Sigmoid colon (tissue), 7 donors: Measurements from ENCODE around the gene PRR23C. TPM values are rescaled to one million over a fixed set of nuclear protein-coding genes. Genes with fewer than 3 reads are reported as not detected.

ENCODE experiments used
- DNase-seq: peaks from one replicate; pipeline ENCODE4 v3.0.0-alpha.2; 2019
- H3K27ac ChIP-seq, 4 donors: fragments of 200-600 bp; sonication (generic); one replicate each; pipeline ENCODE4 v1.5.1; 2016 to 2019; ENCODE audit warnings: mild to moderate bottlenecking in 1 of 4
- H3K27me3 ChIP-seq, 3 donors: fragments of 200-600 bp; sonication (generic); one replicate each; pipeline ENCODE4 v1.5.1; 2019; ENCODE audit warnings: mild to moderate bottlenecking in 1 of 3
- H3K36me3 ChIP-seq, 4 donors: fragments of 200-600 bp; sonication (generic); one replicate each; pipeline ENCODE4 v1.5.1; 2016 to 2019
- H3K4me1 ChIP-seq, 4 donors: fragments of 200-600 bp; sonication (generic); one replicate each; pipeline ENCODE4 v1.5.1; 2017 to 2019
- H3K4me3 ChIP-seq, 4 donors: fragments of 200-600 bp; sonication (generic); one replicate each; pipeline ENCODE4 v1.5.1; 2017 to 2019; ENCODE audit warnings: mild to moderate bottlenecking in 2 of 4, moderate library complexity in 1 of 4
- H3K9me3 ChIP-seq, 4 donors: fragments of 200-600 bp in 3 of 4; sonication (generic) in 3 of 4; one replicate each; pipeline versions ENCODE4 v1.5.1 to v1.6.1; 2013 to 2019
- CTCF ChIP-seq, 4 experiments: fragments of 450-650 bp in 3 of 4; fragments of 200-600 bp in 1 of 4; IDR thresholded peaks; one replicate each; pipeline ENCODE4 v1.5.1; 2016 to 2019; ENCODE audit warnings: antibody characterized with exemption in 4 of 4, mild to moderate bottlenecking in 3 of 4, moderate library complexity in 2 of 4
- EP300 ChIP-seq, 4 donors: sonication (generic); formaldehyde crosslinking; IDR thresholded peaks; one replicate each; pipeline ENCODE4 v1.6.1; 2017; ENCODE audit warnings: antibody characterized with exemption in 4 of 4
- POLR2A ChIP-seq, 2 donors: fragments of 450-650 bp; IDR thresholded peaks; one replicate each; pipeline ENCODE4 v1.6.1; 2016; ENCODE audit warnings: antibody characterized with exemption in 2 of 2, mild to moderate bottlenecking in 2 of 2, moderate library complexity in 2 of 2
- POLR2AphosphoS5 ChIP-seq, 4 donors: sonication (generic); formaldehyde crosslinking; IDR thresholded peaks; one replicate each; pipeline ENCODE4 v1.6.1; 2017; ENCODE audit warnings: antibody characterized with exemption in 4 of 4
- WGBS, 2 donors: extraction: QIAGEN DNeasy Blood & Tissue Kit; methylation state at CpG; one replicate each; pipeline ENCODE4 v1.1.7; 2013; 5-methylcytosine and 5-hydroxymethylcytosine counted together
- intact Hi-C: fragments of 100-400 bp; cut with DNase I; formaldehyde crosslinking; loops from one replicate; pipeline ENCODE4 v1.15.1; 2023
- polyA plus RNA-seq, 3 donors: library from polyadenylated mRNA; stranded (reverse); fragments of 200-250 nt; gene quantifications; one replicate each; pipeline ENCODE4 v1.2.3, GENCODE V29; 2013
- total RNA-seq, 4 donors: library from RNA; depleted of rRNA; stranded (reverse); fragments of >200 nt; gene quantifications; one replicate each; pipeline ENCODE4 v1.1.0, GENCODE V29; 2016
- donor health status: healthy with polysubstance abuse.
- donor health status: Bipolar disorder and iron deficiency.
- donor health status: healthy.

Gene PRR23C
- total and polyA plus RNA-seq, 7 donors, result not detected

- intact Hi-C loops, result no loop called here
- no peak for DNase-seq
- peaks cover 0 to 5% (median 0%) of the 10 kb centered on the region in 4 donors for H3K9me3 ChIP-seq
- H3K36me3 ChIP-seq, result no peaks in the 10 kb centered on the region
- 74 to 80% methylated on average over 1 of the region's 1 CpG for WGBS, 2 donors
- no peaks in the 10 kb centered on the region for H3K4me1 ChIP-seq
- no peak overlapping the region for H3K27ac ChIP-seq
- peaks cover 0 to 4% (median 0%) of the 10 kb centered on the region in 3 donors for H3K27me3 ChIP-seq
- TF ChIP-seq CTCF (IDR thresholded peaks at IDR 0.05) (no peak), POLR2AphosphoS5 (IDR thresholded peaks at IDR 0.05) (no peak), EP300 (IDR thresholded peaks at IDR 0.05) (no peak), POLR2A (IDR thresholded peaks at IDR 0.05) (no peak)
- H3K4me3 ChIP-seq, result no peak overlapping the region
Measured at GRCh38 chr3:138995706-138996105, 49.0 kb downstream of the PRR23C start.

Other genes with a start within 250 kb of the PRR23C start
- gene PIK3CB, start 210.0 kb downstream of the PRR23C start, total RNA-seq, result 10 to 100 TPM; 17.4 to 29.5 (median 22.2) TPM
- 10 to 100 TPM; 18.6 to 28.9 (median 22.0) TPM for gene PIK3CB, start 210.0 kb downstream of the PRR23C start, polyA plus RNA-seq
- gene FOXL2, start 97.8 kb downstream of the PRR23C start, total RNA-seq, result not detected
- not detected for gene FOXL2, start 97.8 kb downstream of the PRR23C start, polyA plus RNA-seq
- gene FOXL2NB, start 97.7 kb downstream of the PRR23C start, total RNA-seq, result not detected
- gene FOXL2NB, start 97.7 kb downstream of the PRR23C start, polyA plus RNA-seq, result under 1 TPM in 1 of 3 donors, not detected in 2; under 0.01 TPM
- not detected for gene PRR23A, start 38.6 kb downstream of the PRR23C start, total RNA-seq
- not detected for gene PRR23A, start 38.6 kb downstream of the PRR23C start, polyA plus RNA-seq
- gene PRR23B, start 24.0 kb downstream of the PRR23C start, total RNA-seq, result not detected
- gene PRR23B, start 24.0 kb downstream of the PRR23C start, polyA plus RNA-seq, result not detected